Stimulated activated naive CD8-positive, alpha-beta T cell treated with anti-CD3 and anti-CD28 coated beads, Interleukin-15, Interleukin-2, amounts not matched to agents 100 U/mL and 50 U/mL, for 24 hours (primary cell): ENCODE results near the gene CBLL2.
"Not testable (repeated sequence)": the region's sequence is repeated elsewhere in the genome, so short reads cannot be mapped to it uniquely, and the experiment has no call there.

Experiments used
- ATAC-seq: fragments of 150-1000 bp; cut with Tn5 transposase; one replicate; pipeline ENCODE4 v1.10.0; 2021
- DNase-seq: peaks from one replicate; pipeline ENCODE4 v3.0.0; 2021

The CBLL2 gene

DNA sequence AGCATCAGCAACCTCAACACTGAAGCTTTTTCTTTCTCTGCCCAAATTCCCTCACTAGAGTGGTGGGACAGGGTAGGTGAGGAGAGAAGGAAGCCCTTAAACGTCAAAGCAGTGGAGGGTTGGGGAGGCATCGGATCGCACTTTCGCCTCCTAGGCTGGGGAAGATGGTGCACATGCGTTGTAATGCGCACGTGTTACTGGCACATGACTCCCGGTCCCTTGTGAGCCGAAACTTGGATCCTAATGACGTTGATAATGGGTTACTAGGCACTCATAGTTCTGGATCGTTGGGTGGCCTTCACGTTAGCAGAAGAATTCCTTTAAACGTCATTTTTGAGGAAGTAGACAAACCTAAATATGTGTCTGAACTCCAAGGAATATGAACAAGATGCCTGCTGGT, at the start of gene CBLL2:
CBLL2 (plus strand) TSS at position 301 of the 400 bp plus-strand sequence; CDS start at position 380, 79 bp downstream.
- no peak for ATAC-seq
- DNase-seq, result no peak

GRCh38 chrX:22234380-22234779, 38.3 kb upstream of the CBLL2 start:
- no peak for ATAC-seq
- DNase-seq, result no peak

GRCh38 chrX:22237479-22237878, 35.2 kb upstream of the CBLL2 start:
- ATAC-seq (no peak), DNase-seq (no peak)

DNA sequence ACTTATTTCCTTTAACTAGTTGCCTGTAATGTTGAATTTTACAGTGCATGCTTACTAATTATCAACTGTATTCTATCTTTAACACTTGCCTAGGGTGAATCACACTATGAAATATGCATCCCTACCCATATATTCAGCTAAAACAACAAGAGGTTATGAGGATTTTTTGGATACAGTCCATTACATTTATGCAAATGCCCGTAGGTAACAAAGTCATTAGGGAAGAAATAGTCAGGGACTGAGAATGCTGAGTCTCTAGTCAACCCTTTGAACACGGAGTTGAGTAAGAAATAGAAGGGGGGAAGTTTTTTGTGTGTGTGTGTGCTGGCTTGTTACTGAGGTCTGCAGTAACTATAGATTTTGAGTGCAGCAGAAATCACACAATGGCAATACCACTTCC, 26.1 kb upstream of the CBLL2 start:
- ATAC-seq (no peak), DNase-seq (no peak)

GRCh38 chrX:22247169-22247568, 25.5 kb upstream of the CBLL2 start:
- DNase-seq, result no peak

DNA sequence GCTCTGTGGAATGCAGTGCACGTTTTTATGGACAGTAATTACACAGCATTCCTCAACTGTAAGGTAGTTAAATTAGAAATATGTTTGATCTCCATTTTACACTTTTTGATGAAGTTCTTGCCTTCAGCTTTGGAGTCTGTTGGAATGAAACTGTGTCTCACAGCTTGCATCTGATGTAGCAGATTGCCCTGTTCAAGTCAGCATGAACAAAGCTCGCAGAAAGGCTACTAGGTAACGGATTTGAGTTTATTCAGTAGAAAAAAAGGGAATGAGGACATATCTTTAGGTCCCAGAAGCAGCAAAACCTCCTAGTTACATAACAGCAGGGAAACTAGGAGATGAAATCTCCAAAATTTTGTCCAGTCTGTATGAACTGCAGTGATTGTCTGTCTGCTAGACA, 24.3 kb upstream of the CBLL2 start:
- ATAC-seq, result no peak
- DNase-seq, result no peak

More at GRCh38 chrX:22247169-22247568, 25.5 kb upstream of the CBLL2 start:
- ATAC-seq, result no peak

GRCh38 chrX:22249371-22249770, 23.3 kb upstream of the CBLL2 start:
- ATAC-seq, result no peak
- no peak for DNase-seq

- DNase-seq, result no peak
These were observed 4.0 kb upstream of the CBLL2 start for GRCh38 chrX:22268706-22269105.

DNA sequence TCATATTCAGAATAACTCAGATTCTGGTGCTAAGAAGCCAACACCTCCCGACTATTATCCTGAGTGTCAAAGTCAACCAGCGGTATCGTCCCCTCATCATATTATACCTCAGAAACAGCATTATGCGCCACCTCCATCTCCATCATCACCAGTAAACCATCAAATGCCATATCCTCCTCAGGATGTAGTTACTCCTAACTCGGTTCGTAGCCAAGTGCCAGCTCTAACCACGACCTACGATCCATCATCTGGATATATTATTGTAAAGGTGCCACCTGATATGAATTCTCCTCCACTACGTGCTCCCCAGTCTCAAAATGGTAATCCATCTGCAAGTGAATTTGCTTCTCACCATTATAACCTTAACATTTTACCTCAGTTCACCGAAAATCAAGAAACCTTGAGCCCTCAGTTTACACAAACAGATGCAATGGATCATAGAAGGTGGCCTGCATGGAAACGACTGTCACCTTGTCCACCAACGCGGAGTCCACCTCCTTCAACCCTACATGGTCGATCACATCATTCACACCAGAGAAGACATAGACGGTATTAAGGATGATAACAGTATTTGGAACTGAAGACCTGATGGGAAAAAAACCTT, 1.1 kb downstream of the CBLL2 start:
- DNase-seq, result no peak
- ATAC-seq, result no peak

More at GRCh38 chrX:22268706-22269105, 4.0 kb upstream of the CBLL2 start:
- no peak for ATAC-seq

DNA sequence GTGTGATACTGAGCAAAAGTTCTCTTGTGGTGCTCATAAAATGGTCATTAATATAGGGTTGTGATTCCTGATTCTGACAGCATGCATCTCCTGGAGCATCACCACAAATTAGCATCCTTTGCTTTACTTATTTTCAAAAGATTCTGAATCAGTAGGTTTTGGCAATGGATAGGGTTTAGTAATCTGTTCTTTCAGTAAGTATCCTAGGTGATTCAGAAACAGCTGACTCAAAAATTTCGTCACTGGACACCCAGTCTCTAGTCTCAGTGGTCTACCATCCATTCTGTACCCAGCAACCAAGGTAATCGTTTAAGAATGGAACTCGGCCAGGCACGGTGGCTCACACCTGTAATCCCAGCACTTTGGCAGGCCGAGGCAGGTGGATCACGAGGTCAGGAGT, 4.1 kb downstream of the CBLL2 start:
- DNase-seq (no peak), ATAC-seq (no peak)

GRCh38 chrX:22278375-22278774, 5.7 kb downstream of the CBLL2 start:
- ATAC-seq, result no peak
- no peak for DNase-seq

DNA sequence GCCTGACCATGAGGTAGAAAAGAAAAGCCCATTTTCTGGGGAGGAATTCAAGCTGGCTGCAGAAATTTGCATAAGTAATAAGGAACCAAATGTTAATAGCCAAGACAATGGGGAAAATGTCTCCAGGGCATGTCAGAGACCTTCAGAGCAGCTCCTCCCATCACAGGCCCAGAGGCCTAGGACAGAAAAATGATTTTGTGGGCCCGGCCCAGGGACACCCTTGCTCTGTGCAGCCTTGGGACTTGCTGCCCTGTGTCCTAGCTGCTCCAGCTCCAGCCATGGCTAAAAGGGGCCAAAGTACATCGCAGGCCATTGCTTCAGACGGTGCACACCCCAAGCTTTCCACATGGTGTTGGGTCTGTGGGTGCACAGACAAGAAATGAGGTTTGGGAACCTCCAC, 16.5 kb downstream of the CBLL2 start:
- not testable (repeated sequence) for DNase-seq, ATAC-seq

- no peak for ATAC-seq
These were observed 24.2 kb downstream of the CBLL2 start for GRCh38 chrX:22296871-22297270.

DNA sequence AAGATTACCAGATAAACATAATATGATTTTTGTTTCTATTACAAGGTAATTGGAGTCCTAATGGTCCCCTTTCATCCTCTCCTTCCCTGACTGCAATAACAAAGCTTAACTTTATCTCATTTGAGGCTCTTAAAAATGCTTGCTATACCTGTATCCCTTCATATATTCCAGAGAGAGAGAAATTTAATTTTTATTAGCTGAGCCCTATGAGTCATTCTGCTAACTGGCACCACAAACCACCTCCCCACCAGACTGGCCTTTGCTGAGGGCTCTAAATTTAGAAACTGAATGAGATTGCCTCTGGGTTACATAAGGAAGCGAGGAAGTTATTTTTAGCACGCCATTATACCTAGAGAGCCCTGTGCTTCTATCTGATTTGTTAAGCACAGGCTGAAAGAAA, 27.4 kb downstream of the CBLL2 start:
- DNase-seq (no peak), ATAC-seq (no peak)

More at GRCh38 chrX:22296871-22297270, 24.2 kb downstream of the CBLL2 start:
- DNase-seq, result no peak

GRCh38 chrX:22310779-22311178, 38.1 kb downstream of the CBLL2 start:
- no peak for ATAC-seq
- no peak for DNase-seq

- ATAC-seq, result no peak
- no peak for DNase-seq
These were observed 41.1 kb downstream of the CBLL2 start for GRCh38 chrX:22313766-22314165.

DNA sequence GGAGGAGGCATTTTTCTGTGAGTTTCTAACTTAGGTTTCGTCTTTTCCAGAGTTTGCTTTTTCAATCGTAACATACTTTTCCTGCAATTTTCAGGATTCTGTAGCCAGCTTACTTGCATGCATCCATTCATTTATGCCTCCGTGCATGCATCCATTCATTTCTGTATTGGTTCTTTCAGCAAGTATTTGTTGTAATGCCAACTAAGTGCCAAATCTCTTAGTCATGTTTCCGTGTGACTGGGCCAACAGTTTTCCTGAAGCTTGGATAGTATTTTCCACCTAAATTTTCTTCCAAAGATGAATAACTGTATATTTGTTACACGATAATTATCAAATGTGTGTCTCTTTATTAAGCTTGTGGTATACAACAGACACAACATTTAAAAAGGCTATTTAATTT, 41.5 kb downstream of the CBLL2 start:
- no peak for ATAC-seq
- DNase-seq, result no peak

GRCh38 chrX:22314692-22315091, 42.0 kb downstream of the CBLL2 start:
- no peak for DNase-seq
- no peak for ATAC-seq

- ATAC-seq, result no peak
- DNase-seq, result no peak
These were observed 42.4 kb downstream of the CBLL2 start for GRCh38 chrX:22315151-22315550.

GRCh38 chrX:22320236-22320873, 47.6 kb downstream of the CBLL2 start:
- no peak for ATAC-seq
- DNase-seq, result no peak

DNA sequence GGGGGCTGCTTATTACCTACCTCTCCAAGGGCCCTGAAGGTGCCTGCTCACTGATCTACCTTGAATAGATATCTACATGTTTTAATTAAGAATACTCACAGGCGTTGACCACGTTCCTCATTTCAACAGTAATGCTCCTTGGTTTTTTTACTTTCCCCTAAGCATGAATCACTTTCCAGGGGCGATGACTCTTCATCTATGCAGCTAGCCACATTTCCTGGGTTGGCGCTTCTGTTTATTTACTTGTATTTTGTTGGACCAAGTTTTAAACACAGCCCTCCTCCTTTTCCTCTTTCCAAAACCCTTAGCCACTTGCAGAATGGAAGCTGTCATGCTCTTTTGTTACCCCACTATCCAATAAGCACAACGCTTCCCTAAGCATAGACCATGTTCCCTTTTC, 50.8 kb downstream of the CBLL2 start:
- DNase-seq (no peak), ATAC-seq (no peak)
